Stimulated activated naive CD4-positive, alpha-beta T cell (primary cell): Measurements from ENCODE around the gene NALCN.
"Not testable (repeated sequence)": the region's sequence is repeated elsewhere in the genome, so short reads cannot be mapped to it uniquely, and the experiment has no call there.

Experiments used
- DNase-seq, 6 experiments: peaks; one replicate each; lab custom pipeline; 2025; lab: John Stamatoyannopoulos, UW

The NALCN gene

DNA sequence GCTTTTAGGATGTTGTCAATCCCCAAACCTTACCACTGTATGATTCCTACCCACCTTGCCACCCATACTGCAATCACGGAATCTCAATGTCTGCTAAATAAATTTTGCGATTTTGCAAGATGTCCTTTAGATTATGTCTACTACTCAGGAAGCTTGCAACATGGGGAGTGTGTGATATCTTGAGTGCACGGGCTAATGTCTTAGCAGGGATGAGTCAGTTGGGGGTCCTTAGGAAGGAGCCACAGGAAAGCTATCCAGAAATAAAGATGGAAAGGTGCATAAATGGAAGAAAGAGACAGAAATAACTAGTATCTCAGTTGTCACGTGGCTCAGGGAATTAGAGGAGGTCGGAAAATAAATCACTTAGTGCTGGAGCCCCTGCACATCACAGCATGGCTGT is 77.1 kb downstream of the NALCN start:
- DNase-seq = no peak

DNA sequence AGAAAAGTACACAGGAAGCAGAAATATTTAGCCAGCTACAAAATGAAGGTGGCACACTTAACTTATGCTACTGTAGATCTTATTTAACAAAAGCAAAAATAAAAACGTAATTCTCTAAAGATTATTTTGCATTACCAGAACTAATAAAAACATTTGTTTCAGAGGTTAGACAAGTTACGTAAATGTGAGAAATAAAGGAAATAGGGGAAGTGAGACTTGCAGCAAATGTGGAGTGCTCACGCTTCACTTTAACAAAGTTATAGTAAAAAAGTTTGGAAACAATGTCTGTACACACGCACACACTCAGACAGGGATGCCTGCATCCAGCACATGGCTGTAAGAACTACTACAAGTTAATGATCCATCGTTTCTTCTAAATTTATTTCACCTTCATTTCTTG is 83.7 kb downstream of the NALCN start:
- DNase-seq = no peak

DNA sequence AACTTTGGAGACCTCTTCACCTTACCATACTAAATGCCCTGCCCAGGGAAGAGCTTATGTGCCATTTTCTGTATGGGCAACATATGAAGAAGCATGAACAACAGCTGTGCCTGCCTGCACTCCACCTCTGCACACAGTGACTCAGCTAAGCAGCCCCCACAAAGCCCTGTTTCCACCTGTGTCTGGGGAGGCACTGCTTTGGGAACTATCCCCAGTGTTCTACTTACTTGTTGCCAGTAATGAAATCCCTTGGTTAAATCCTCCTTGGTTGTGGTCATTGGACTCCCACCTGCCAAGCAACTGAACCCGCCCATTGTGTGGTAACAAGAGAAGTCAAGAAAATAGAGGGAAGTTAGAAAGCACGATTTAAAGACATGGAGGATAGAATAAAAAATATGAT is 84.6 kb downstream of the NALCN start:
- no peak for DNase-seq

DNA sequence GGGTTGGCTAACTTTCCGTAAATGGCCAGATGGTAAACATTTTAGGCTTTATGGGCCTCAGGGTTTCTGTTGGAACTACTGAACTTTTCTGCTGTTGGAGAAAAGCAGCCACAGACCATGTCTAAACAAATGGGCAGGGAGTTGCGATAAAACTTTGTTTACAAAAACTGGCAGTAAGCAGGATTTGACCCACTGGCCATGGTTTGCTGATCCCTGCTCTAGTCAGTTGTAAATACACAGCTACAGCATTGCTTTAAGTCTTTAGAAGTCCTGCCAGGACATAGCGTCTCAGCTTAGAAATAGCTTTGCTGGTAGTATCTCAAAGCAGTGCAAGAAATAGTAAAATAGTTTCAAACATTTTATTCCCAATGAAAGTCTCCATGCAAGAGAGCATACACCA is 88.4 kb downstream of the NALCN start:
- no peak for DNase-seq

DNA sequence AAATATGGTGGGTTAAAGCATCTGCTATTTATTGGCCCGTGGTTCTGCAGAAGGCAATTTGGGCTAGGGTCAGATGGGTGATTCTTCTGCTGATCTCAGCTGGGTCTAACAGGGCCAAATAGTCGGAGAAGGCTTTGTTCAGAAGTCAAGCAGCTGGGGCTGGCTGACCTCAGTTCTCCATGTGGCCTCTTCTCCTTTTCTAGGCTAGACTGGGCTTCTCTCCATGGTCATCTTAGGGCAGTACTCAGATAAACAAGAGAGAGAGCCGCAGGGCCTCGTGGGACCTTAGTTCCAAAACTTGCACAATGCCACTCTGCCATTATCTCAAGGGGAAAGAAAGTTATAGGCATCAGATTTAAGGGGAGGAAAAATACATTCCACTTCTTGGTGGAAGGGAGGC is 89.6 kb downstream of the NALCN start:
- DNase-seq = no peak

DNA sequence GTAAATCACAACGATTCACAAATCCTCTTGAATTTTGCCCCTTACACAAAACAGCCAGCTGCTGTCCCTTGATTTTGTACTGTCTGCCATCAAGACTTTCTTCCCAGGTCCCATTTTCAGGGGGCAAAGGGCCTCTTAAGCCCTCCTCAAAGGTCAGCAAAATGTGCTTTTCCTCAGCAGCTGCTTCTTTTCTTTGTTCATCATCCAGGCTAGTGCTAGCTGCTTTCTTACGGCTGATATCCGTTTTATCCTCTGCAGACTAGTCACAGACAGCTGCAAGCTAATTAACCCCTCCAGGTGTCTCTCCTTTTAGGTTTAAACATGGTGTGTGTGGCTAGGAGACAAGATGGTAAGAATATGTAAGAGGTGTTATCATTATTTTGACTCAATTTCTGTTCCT is 90.9 kb downstream of the NALCN start:
- DNase-seq = no peak

DNA sequence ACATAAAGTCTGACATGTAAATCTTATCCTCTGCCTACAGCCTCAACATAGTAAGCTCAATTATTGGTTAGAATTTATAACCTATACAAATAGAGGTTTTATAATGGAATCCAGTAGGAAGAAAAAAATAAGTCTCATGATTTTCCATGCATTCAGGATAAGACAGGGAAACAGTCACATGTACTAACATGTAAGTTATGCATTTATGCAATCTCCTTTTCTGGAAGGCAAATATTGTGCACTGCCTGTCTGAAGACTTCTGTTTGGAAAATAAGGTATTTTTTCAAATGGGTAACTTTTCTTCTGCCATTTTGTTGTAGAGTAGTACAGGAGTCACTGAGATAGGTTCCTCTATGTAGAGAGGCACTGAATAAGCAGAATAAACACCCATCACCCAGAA is 92.7 kb downstream of the NALCN start:
- DNase-seq = no peak

DNA sequence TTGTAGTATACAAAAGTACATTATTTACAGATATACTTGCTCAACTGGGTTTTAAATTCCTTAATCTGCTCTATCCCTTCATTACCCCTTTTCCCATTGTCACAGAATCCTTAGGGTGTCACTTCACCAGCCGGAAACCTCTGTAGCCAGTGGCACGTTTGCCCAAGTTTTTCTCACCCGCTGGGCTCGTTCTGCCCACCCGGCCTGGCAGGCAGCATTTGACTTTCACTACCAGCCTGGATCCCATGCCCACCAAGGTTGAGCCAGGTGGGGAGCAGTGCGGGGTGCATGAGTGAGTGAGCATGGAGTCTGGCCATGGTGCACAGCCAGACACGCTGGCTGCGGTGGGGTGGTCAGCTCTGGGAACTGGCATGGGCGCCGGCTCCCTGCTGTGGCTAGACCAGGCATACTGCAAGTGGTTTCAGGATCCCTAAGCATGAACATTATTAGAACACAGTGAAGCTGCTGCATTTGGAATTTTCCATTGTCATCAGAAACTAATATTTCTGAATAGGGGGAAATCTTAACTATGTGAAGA is 98.3 kb downstream of the NALCN start:
- DNase-seq = no peak

DNA sequence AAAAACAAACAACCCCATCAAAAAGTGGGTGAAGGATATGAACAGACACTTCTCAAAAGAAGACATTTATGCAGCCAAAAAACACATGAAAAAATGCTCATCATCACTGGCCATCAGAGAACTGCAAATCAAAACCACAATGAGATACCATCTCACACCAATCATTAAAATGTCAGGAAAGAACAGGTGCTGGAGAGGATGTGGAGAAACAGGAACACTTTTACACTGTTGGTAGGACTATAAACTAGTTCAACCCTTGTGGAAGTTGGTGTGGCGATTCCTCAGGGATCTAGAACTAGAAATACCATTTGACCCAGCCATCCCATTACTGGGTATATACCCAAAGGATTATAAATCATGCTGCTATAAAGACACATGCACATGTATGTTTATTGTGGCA is 102.8 kb downstream of the NALCN start:
- not testable (repeated sequence) for DNase-seq

DNA sequence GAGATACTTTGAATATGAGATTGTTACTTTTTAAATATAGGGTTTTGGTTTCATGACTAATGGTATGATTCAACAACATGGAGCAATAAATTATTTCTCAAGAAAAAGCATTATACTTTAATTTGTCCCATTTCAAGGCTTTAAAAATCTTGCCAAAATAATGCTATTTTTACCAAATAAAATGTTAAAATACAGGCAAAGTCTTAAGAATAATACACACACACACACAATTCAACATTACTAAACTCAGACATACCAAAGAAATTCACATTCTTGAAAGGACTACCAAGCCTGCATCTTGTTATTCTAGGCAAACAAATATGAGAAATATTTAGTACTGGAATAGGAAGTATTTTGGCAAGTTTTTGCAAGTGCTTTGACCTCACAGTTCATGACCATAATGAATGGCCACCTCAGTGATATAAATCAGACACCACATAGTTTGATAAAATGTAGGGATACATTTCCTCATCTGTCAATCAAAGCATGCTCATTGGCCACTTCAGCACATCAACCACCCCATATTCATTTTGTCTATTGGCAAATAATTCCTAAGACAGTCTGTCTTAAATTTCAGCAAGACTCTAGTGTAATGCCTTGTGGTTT is 107.2 kb downstream of the NALCN start:
- no peak for DNase-seq

DNA sequence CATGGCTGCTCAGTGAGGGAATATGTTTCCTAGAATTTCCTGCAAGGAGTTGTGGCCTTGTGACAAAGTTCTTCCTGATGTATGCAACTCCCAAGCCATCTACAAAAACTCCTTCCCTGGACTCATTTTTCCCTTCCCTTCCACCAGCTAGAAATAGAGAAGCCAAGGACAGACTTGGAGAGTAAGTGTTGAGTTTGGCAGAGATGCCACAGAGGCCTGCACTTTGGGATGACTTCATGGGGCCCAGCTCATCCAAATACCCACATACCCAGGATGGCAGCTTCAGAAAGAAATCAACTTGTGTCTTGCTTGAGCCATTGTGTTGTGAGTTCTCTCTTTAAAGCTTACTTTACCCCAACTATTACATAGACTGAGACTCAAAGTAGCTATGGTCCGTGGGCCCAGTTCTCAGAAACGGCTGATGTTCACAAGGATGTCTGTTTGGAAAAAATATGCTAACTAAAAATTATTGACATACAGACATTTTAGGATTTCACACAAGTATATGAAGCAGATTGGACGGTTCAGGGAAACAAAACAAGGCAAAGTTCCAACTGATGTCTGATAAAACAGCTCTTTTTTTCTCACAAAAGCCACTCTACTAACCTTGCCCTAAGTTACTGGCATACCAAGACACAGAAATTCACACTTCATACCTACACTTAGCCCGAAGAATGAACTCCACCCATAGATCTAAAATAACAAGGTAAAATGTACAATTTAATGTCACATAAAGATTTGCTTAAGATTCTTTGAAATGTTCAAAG is 107.9 kb downstream of the NALCN start:
- no peak for DNase-seq

DNA sequence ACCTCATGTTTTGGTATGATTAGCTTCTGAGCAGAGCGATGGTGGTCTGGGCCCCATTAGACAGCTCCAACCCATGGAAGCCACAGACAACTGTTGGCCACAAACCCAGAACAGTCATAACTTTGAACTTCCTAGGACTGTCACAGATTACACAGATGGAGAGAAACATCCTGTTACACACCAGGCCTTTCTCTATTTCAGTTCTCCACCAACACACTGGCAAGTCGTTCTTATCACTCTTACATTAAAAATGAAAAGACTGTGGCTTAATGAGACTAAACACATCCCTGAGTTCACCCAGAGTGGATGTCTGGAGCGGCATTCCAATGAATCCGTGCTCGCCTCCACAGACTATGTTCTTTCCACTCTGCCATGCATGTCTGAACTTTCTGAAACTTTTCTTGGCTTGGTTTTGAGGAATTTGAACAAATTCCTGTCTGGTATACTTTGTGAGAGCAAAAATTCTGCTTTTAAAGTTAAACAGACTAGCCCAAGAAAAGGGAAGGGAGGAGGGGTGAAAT is 109.1 kb downstream of the NALCN start:
- no peak for DNase-seq

DNA sequence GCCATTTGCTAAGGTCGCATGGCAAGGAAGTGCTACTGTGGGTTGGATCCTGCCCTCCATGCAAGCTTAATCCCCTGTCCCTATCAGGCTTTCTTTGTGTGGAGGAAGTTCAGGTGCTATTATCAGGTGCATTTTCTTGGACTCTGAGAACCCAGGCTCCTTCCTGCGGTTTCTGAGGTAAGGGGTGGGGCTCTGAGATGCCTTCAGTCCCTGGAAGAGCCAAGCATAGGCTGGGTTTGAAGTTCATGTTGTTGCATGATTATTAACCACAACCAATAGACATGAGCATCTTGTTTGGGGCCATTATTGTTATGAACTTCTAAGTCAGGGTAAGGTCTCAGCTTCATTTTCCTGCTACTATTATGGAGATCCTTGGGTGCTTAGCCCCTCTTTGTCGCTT is 109.5 kb downstream of the NALCN start:
- no peak for DNase-seq

DNA sequence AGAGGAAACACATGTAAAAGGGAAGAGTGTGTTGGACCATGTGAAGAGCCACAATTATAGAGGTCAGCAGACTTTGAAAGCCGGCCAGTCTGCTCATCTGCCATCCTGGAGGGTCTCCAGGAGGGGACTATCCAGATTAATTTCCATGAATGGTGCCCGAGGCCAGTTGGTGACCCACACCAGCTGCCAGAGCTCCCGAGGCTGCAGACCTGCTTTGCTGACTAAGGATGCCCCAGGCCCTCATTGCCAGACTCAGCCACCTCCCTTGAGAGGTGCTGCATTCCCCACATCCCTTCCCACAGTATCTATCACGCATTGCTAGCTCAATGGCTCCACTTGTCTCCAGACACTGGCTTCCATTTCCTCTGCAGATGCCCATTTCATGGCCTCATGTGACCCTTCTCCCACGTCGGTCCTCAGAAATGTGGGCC is 110.3 kb downstream of the NALCN start:
- no peak for DNase-seq

DNA sequence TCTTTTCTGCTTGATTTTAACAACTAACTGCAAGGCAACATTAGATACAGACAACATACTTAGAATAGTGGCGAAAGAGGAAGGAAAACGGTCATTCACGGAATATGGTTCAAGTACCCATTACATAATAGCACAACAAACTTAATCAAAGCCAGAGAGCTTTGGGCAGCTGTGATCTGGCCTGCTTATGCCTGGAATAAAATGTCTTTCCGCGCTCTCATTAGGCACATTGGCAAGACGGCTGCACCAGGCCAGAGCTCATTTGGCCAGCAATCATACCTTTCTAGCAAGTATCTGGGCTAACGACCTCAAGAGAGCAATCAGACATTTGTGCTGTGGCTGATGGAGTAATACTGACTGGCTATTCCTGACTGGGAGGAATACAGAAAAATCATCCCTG is 112.8 kb downstream of the NALCN start:
- DNase-seq = no peak

DNA sequence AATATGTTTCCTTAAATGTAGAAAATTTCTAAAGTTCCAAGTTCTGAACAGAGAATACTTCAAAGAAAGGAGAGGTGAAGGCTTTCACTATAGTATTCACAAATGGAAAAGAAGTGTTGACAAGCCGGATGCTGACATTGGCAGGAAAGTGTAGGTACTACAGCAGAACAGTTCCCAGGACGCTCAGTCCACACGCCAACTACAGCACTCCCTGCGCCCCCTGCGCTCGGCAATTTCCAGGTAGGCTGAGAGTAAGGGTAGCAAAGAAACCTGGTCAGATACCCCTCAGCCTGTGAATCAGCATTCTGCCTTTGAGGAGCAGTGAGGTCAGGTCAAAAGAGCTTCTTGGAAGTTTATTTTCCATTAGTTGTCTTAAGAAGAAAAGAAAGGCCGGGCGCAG is 115.3 kb downstream of the NALCN start:
- no peak for DNase-seq

DNA sequence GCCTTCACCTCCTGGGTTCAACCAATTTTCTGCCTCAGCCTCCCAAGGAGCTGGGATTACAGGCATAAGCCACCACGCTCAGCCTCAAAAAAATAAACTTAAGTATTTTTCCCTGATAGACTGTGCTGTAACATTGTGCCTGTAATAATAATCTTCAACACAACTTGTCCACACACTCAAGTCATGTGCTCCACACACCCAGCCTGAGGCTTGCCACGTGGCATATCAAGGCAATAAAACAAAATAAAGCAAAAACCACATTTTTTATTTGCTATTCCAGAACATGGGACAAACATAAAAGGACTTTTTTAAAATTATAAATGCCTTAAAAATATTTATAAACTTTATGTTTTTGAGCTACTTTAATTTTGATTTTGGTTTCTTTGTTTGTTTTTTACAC is 115.8 kb downstream of the NALCN start:
- DNase-seq = no peak

DNA sequence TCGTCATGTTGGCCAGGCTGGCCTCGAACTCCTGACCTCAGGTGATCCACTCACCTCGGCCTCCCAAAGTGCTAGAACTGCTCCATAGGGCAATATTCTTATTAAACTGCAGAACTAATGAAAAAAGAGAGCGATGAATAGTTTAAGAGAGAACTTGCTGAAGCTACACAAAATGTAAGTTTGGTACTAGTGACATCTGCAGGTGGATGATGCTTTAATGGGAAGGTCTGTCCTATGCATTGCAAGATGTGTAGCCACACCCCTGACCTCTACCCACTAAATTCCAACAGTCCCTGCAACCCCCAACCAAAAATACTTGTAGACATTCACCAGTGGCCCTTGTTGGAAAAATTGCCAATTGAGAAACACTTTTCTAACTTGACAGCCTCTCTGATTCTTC is 117.8 kb downstream of the NALCN start:
- DNase-seq = no peak

DNA sequence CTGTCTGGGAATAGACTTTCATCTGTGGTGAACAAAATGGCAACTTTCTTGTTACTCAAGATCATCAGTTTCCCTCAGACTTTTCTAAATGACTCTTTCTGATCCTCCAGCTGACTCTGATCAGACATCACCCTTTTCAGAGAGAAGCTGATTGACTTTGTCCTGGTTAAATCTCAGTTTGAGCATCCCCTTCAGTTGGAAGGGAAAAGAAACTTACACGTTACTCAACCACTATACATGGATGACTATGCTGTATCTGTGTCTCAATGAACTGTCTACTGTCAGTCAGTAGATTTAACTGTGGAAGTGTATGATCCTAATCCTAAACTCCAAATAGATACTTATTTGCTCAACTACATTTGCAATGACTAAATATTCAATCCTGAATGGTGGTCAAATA is 118.5 kb downstream of the NALCN start:
- no peak for DNase-seq

DNA sequence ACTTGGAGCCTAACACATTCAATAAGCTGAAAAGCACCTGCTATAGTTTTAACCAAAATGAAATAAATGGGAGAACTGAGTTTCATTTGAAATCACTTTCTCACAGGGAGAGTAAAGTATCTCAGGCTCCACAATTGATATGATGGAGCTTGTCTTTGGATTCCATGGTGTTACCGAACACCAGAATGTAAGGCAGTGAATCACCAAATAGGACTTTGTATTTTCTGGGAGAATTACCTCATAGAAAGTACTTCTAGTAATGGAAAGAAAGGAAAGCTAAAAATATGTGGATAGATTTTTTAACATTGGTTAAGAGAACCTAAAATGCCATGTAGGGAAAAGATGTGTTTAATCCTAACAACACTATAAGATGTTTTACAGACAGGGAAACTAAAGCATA is 123.6 kb downstream of the NALCN start:
- DNase-seq = no peak

DNA sequence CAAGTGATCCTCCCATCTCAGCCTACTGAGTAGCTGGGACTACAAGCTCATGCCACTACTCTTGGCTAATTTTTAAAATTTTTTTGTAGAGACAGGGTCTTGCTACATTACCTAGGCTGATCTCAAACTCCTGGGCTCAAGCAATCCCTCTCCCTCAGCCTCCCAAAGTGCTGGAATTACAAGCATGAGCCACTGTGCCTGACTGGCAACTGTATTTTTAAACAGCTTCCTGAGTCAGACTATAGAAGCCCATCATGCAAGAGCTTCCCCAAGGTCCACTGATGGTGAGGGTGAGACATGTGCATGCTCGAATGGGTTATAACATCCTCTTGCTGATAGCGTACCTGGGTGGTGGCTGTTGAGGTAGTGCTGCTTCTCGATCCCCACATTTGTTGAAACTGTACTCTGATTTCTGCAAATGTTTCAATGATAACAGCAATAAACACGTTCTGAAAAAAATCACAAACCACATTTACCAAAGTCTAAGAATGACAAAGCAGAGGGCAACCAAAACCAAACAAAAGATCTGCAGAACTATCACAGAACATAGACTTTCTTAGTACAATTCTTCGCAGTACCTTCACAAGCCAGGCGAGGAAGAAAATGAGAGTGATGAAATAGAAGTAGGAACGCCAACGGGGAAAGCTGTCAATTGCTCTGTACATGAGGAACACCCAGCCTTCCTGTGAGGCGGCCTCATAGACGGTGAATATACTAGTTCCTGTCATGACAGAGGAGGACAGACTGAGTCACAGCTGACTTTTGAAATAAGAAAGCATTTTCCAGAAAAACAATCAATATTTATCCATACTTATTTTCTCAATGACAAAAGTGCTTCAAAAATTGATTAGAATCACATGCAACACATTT is 124.4 kb downstream of the NALCN start:
- no peak for DNase-seq

DNA sequence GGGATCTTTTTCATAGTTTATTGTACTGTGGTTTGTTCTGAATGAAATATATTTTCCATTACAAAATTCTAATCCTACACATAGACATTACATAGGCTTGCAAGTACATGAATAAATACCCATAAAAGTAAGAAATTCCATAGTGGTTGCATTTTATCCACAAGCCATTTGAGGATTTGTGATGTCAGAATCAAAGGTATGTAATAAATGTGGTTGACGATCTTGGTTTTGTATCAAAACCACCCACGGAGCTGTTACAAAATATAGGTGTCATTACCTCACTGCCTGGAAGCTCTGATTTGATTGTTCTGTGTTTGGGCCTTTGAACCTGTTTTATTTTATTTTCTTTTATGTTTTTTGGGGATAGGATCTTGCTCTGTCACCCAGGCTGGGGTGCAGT is 125.1 kb downstream of the NALCN start:
- DNase-seq = no peak

DNA sequence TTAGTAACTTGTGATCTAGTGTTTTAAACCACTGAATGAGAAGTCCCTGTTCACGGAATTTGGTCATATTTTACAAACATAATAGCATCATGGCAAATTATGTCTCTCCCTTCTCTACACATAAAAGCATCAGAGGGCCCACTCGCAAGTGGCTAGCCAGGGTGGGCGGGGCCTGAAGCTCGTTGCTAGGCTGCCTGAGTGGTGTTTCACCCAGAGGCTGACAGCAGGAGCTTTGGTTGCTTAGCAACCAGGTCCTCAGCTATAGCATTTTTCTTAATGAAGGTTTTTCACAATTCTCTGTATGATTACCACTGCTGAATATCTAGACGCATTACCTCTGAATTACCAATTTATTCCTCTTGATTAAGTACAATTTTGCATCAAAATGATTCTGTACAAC is 126.5 kb downstream of the NALCN start:
- DNase-seq = no peak
